ENCODE data around the gene LRRC2. TPM values are rescaled to one million over a fixed set of nuclear protein-coding genes. Genes with fewer than 3 reads are reported as not detected.
A peak's percentile ranks its signal among the peaks of the same experiment; 100 is the strongest.
"Not testable (repeated sequence)": the region's sequence is repeated elsewhere in the genome, so short reads cannot be mapped to it uniquely, and the experiment has no call there.

The LRRC2 gene
- total and polyA plus RNA-seq, 2 of the 13 experiments (the other 11 are each of a cell fraction or from before 2014, with no cell fraction given): 0.27 to 0.58 TPM

GRCh38 chr3:46578973-46579755 is 13.1 kb upstream of the LRRC2 start (continued):
- TF ChIP-seq, protein P1, sequence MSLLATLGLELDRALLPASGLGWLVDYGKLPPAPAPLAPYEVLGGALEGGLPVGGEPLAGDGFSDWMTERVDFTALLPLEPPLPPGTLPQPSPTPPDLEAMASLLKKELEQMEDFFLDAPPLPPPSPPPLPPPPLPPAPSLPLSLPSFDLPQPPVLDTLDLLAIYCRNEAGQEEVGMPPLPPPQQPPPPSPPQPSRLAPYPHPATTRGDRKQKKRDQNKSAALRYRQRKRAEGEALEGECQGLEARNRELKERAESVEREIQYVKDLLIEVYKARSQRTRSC (CRISPR knock-in tag; IDR thresholded peaks at IDR 0.05; ENCODE audit: low read depth): no peak
- TF ChIP-seq TBX3 (IDR thresholded peaks at IDR 0.05; ENCODE audit: borderline replicate concordance) (peak; percentile 78; the same call in 1 of the 2 replicates), ZKSCAN1 (IDR thresholded peaks at IDR 0.05; ENCODE audit: low read length) (no peak), ZNF614 (CRISPR knock-in tag; IDR thresholded peaks at IDR 0.05; ENCODE audit: borderline replicate concordance) (0 out of 2 replicates have a peak, but pooled peaks have one; percentile 16), DMTF1 (CRISPR knock-in tag; IDR thresholded peaks at IDR 0.05) (no peak), SOX6 (IDR thresholded peaks at IDR 0.05) (no peak), SOX6 (CRISPR knock-in tag; IDR thresholded peaks at IDR 0.05) (peak; percentile 95), MXI1 (IDR thresholded peaks at IDR 0.05; ENCODE audit: borderline replicate concordance, low read depth, low read length) (no peak), ZNF768 (CRISPR knock-in tag; IDR thresholded peaks at IDR 0.05) (no peak), POGZ (CRISPR knock-in tag; IDR thresholded peaks at IDR 0.05) (peak; percentile 36; the same call in 1 of the 2 replicates), ETV5 (CRISPR knock-in tag; IDR thresholded peaks at IDR 0.05; ENCODE audit: borderline replicate concordance) (peak; percentile 91), EP300 (IDR thresholded peaks at IDR 0.05; ENCODE audit: low read depth in 2 of 2, low read length in 2 of 2) (peak in 1 of 2 experiments; percentile 88; a peak in 2 of 4 replicates), EP300 (CRISPR knock-in tag; IDR thresholded peaks at IDR 0.05; ENCODE audit: borderline replicate concordance) (peak; percentile 35; the same call in 1 of the 2 replicates)

- H3K27ac ChIP-seq (ENCODE audit: extremely low read length, insufficient read depth, low read length); H3K36me3 ChIP-seq (replicated peaks in 1 of 2; ENCODE audit: control insufficient read depth in 1 of 2, insufficient read depth in 2 of 2, low read length in 2 of 2); H4K20me1 ChIP-seq (ENCODE audit: insufficient read depth, low read length); in situ Hi-C loops (cut with HindIII; ENCODE audit: extremely low pct_ligation_motif_present, low pct_unique_long_range_greater_than_20kb); H2AFZ ChIP-seq (ENCODE audit: low read length); H3K9me3 ChIP-seq (ENCODE audit: low read length); H3K27me3 ChIP-seq (ENCODE audit: control insufficient read depth in 1 of 2, insufficient read depth in 2 of 2, low read length in 2 of 2); BruUV-seq (replicated peaks); H3K4me3 ChIP-seq (replicated peaks in 1 of 3; ENCODE audit: insufficient read depth in 1 of 3, low read depth in 2 of 3, low read length in 3 of 3); FAIRE-seq; H3K9ac ChIP-seq (ENCODE audit: insufficient read depth, low read depth, low read length); H3K79me2 ChIP-seq (ENCODE audit: insufficient read depth, low read length); CTCF ChIA-PET (ENCODE audit: low intra/inter-chr PET ratio, low total read pairs); POLR2A ChIA-PET; ATAC-seq; H3K4me2 ChIP-seq (ENCODE audit: low read depth, low read length); DNase-seq (ENCODE audit: low spot score); intact Hi-C loops (cut with micrococcal nuclease; ENCODE audit: unreplicated experiment): not testable (repeated sequence)
- H3K4me1 ChIP-seq (ENCODE audit: insufficient read depth, low read length): peaks cover 75% of the 10 kb centered on the region
- WGBS (ENCODE audit: low lambda C conversion rate): 90% methylated on average over 18 of the region's 18 CpGs
These were observed 11.6 kb upstream of the LRRC2 start for GRCh38 chr3:46577580-46578249.

Data from HepG2 (cell line).